Endothelial cell of umbilical vein (primary cell): Measurements from ENCODE around the gene ARMC5. TPM values are rescaled to one million over a fixed set of nuclear protein-coding genes. Genes with fewer than 3 reads are reported as not detected.

Experiments
- BruUV-seq: library from RNA; stranded (reverse); fragments of 400-500 nt; replicated peaks from 2 replicates; lab custom pipeline; 2021; lab: Mats Ljungman, UMichigan
- CTCF ChIA-PET: fragments of 300-600, 350-600 bp; sonication (Branson Sonifier 250); formaldehyde crosslinking; loops from one replicate; lab custom pipeline; 2021; ENCODE audit warnings: antibody characterized with exemption, inconsistent platforms; lab: Charles Lee
- POLR2A ChIA-PET: fragments of 300-600, 350-600 bp; sonication (Branson Sonifier 250); formaldehyde crosslinking; loops from one replicate; lab custom pipeline; 2021; ENCODE audit warnings: antibody characterized with exemption, inconsistent platforms; lab: Charles Lee
- DNase-seq: peaks from one replicate; pipeline ENCODE4 v3.0.0-alpha.2; 2011; ENCODE audit warnings: low read depth, low spot score
- FAIRE-seq: peaks from 2 replicates; lab custom pipeline; 2011; peaks lifted over from hg19 to GRCh38; lab: Jason Lieb, UNC
- H2AFZ ChIP-seq: 2 replicates; pipeline ENCODE4 v1.6.0; 2012; ENCODE audit warnings: low read depth, low read length, control low read depth, inconsistent platforms
- H3K27ac ChIP-seq: 2 replicates; pipeline ENCODE4 v1.5.1; 2011; ENCODE audit warnings: low read depth, mild to moderate bottlenecking, control low read depth, low read length, moderate library complexity; ENCODE audit not compliant: insufficient read depth
- H3K27me3 ChIP-seq, 2 experiments: 2 replicates each; pipeline versions ENCODE4 v1.6.0 to v1.6.1; 2011; ENCODE audit warnings: low read length in 2 of 2, mixed read lengths in 1 of 2; ENCODE audit not compliant: control insufficient read depth in 2 of 2, insufficient read depth in 2 of 2
- H3K36me3 ChIP-seq, 2 experiments: 2 replicates in 1 of 2; 3 replicates in 1 of 2; pipeline ENCODE4 v1.5.1; 2011; ENCODE audit warnings: low read length in 2 of 2, mild to moderate bottlenecking in 1 of 2, moderate library complexity in 1 of 2; ENCODE audit not compliant: control insufficient read depth in 2 of 2, insufficient read depth in 2 of 2; ENCODE audit errors: extremely low read depth in 1 of 2
- H3K4me1 ChIP-seq: 3 replicates; pipeline ENCODE4 v1.5.1; 2011; ENCODE audit warnings: mild to moderate bottlenecking, low read length; ENCODE audit not compliant: control insufficient read depth, insufficient read depth; ENCODE audit errors: extremely low read depth
- H3K4me2 ChIP-seq: 2 replicates; pipeline ENCODE4 v1.6.1; 2011; ENCODE audit warnings: low read length, control low read depth, mixed read lengths; ENCODE audit not compliant: insufficient read depth
- H3K4me3 ChIP-seq, 3 experiments: fragments of 200-600 bp in 1 of 3; sonication (generic), shearing (Covaris generic) in 1 of 3; replicated peaks in 1 of 3; 2 replicates each; pipeline ENCODE4 v1.5.1; 2011 to 2016; ENCODE audit warnings: control low read depth in 3 of 3, low read length in 3 of 3, mild to moderate bottlenecking in 2 of 3, inconsistent platforms in 1 of 3, low read depth in 1 of 3, moderate library complexity in 1 of 3; ENCODE audit not compliant: insufficient read depth in 1 of 3
- H3K79me2 ChIP-seq: 2 replicates; pipeline ENCODE4 v1.6.0; 2012; ENCODE audit warnings: low read length, inconsistent platforms; ENCODE audit not compliant: control insufficient read depth, insufficient read depth
- H3K9ac ChIP-seq: replicated peaks from 2 replicates; pipeline ENCODE3; 2011; ENCODE audit warnings: low read length, control low read depth; ENCODE audit not compliant: insufficient read depth; ENCODE audit errors: extremely low read depth
- H3K9me1 ChIP-seq: replicated peaks from 3 replicates; pipeline ENCODE4 v1.6.0; 2011; ENCODE audit warnings: mild to moderate bottlenecking, low read length; ENCODE audit not compliant: control insufficient read depth, insufficient read depth; ENCODE audit errors: extremely low read depth
- H3K9me3 ChIP-seq: replicated peaks from 2 replicates; pipeline ENCODE4 v1.5.1; 2012; ENCODE audit warnings: low read length, inconsistent platforms; ENCODE audit not compliant: control insufficient read depth, insufficient read depth
- H4K20me1 ChIP-seq: replicated peaks from 2 replicates; pipeline ENCODE3; 2011; ENCODE audit warnings: mild to moderate bottlenecking, low read length; ENCODE audit not compliant: control insufficient read depth, insufficient read depth; ENCODE audit errors: extremely low read depth
- CTCF ChIP-seq, 2 donors: IDR thresholded peaks; 1 replicate in 1 of 2; 2 replicates in 1 of 2; pipeline ENCODE4 v1.5.1; 2011; ENCODE audit warnings: low read length in 2 of 2, mild to moderate bottlenecking in 2 of 2, moderate library complexity in 2 of 2, control low read depth in 1 of 2, inconsistent platforms in 1 of 2, low read depth in 1 of 2; ENCODE audit not compliant: insufficient read depth in 1 of 2; ENCODE audit errors: extremely low read depth in 1 of 2
- EZH2 ChIP-seq: IDR thresholded peaks from 2 replicates; pipeline ENCODE4 v1.6.1; 2012; ENCODE audit warnings: borderline replicate concordance, low read depth, mild to moderate bottlenecking, moderate library complexity, low read length, inconsistent platforms; ENCODE audit not compliant: severe bottlenecking
- FOS ChIP-seq: IDR thresholded peaks from 2 replicates; pipeline ENCODE4 v1.6.1; 2011; ENCODE audit warnings: mild to moderate bottlenecking, low read length, moderate library complexity, borderline replicate concordance; ENCODE audit not compliant: insufficient read depth
- GATA2 ChIP-seq: IDR thresholded peaks from 2 replicates; pipeline ENCODE4 v1.7.0; 2011; ENCODE audit warnings: low read depth, mild to moderate bottlenecking, moderate library complexity, mixed read lengths, low read length; ENCODE audit not compliant: insufficient read length, insufficient read depth
- JUN ChIP-seq: IDR thresholded peaks from 2 replicates; pipeline ENCODE4 v1.6.1; 2011; ENCODE audit warnings: borderline replicate concordance, low read depth; ENCODE audit not compliant: insufficient read length, insufficient read depth
- MAX ChIP-seq: IDR thresholded peaks from 2 replicates; pipeline ENCODE4 v1.6.1; 2011; ENCODE audit not compliant: insufficient read depth, insufficient read length
- MYC ChIP-seq: IDR thresholded peaks from one replicate; pipeline ENCODE4 v1.6.1; 2011; ENCODE audit warnings: mild to moderate bottlenecking, low read depth, low read length
- POLR2A ChIP-seq: IDR thresholded peaks from 2 replicates; pipeline ENCODE4 v1.6.1; 2012; ENCODE audit warnings: low read depth, mild to moderate bottlenecking, control low read depth, low read length
- POLR2AphosphoS5 ChIP-seq: IDR thresholded peaks from 2 replicates; pipeline ENCODE4 v1.6.1; 2012; ENCODE audit warnings: low read depth, mild to moderate bottlenecking, control low read depth, low read length, moderate library complexity; ENCODE audit not compliant: insufficient read depth
- dilution Hi-C: fragments of 300-500 bp; cut with MboI; formaldehyde crosslinking; loops from one replicate; pipeline ENCODE4 v1.15.0; 2019; ENCODE audit warnings: low sequenced_read_pairs; ENCODE audit not compliant: extremely low pct_ligation_motif_present
- intact Hi-C: fragments of 100-400 bp; cut with micrococcal nuclease; formaldehyde crosslinking; loops from one replicate; pipeline ENCODE4 v1.10.0; 2022
- polyA plus RNA-seq, 4 experiments: library from polyadenylated mRNA; depleted of rRNA in 3 of 4; stranded (reverse) in 3 of 4; unstranded in 1 of 4; fragments of >200 nt; gene quantifications; 2 replicates each; pipeline versions ENCODE4 v1.2.1 to v1.2.3, GENCODE V29; 2011 to 2012; ENCODE audit warnings: missing spikeins in 1 of 4
- total RNA-seq: library from RNA; stranded (reverse); gene quantifications from 2 replicates; pipeline ENCODE4 v1.2.3, GENCODE V29; 2021

ARMC5 gene
- total and polyA plus RNA-seq, 2 donors (not counting 3 experiments of a cell fraction or from before 2014, with no cell fraction given) = 17.3 to 18.8 TPM

GRCh38 chr16:31505483-31505882 is 46.2 kb downstream of the ARMC5 start:
- Histone ChIP-seq H3K9ac (no peak overlapping the region), H3K4me1 (peaks cover 27% of the 10 kb centered on the region), H2AFZ (no peak overlapping the region), H4K20me1 (no peaks in the 10 kb centered on the region), H3K79me2 (peaks cover 13% of the 10 kb centered on the region), H3K27ac (no peak overlapping the region), H3K4me2 (no peak overlapping the region), H3K9me1 (no peaks in the 10 kb centered on the region), H3K9me3 (no peaks in the 10 kb centered on the region), H3K27me3 (no peaks in the 10 kb centered on the region), H3K36me3 (no peaks in the 10 kb centered on the region), H3K4me3 (no peak overlapping the region)
- intact Hi-C loops (loop anchor here (10.0 kb wide), 1 partner anchor 359 kb away; no protein-coding TSS in a partner anchor), dilution Hi-C loops (no loop called here)
- ChIA-PET POLR2A (no interaction called here), CTCF (no interaction called here)
- no peak for FAIRE-seq
- no peak for DNase-seq
- BruUV-seq = no TSS peak
- TF ChIP-seq POLR2A (no peak), MAX (no peak), CTCF (IDR thresholded peaks at IDR 0.05; ENCODE audit: extremely low read depth in 1 of 2, insufficient read depth in 1 of 2, low read depth in 1 of 2, low read length in 2 of 2) (no peak), JUN (no peak), FOS (no peak), GATA2 (no peak), POLR2AphosphoS5 (no peak), MYC (no peak), EZH2 (no peak)
